Pancreas (tissue), 10 donors: ENCODE measurements around the gene KCNG2. TPM values are rescaled to one million over a fixed set of nuclear protein-coding genes. Genes with fewer than 3 reads are reported as not detected.

Experiments
- ATAC-seq, 4 donors: fragments of 200-7000 bp; cut with Tn5 transposase; one replicate each; pipeline versions ENCODE4 v1.8.0 to v1.9.1; 2020; ENCODE audit warnings: mild to moderate bottlenecking in 4 of 4, moderate library complexity in 4 of 4
- DNase-seq, 6 donors: peaks; one replicate each; pipeline ENCODE4 v3.0.0-alpha.2; 2020
- FAIRE-seq: peaks from 2 replicates; lab custom pipeline; 2012; peaks lifted over from hg19 to GRCh38; lab: Jason Lieb, UNC
- H3K27ac ChIP-seq, 4 donors: fragments of 200-600 bp; sonication (generic); 1 replicate in 3 of 4; 2 replicates in 1 of 4; pipeline versions ENCODE4 v1.5.0 to v1.8.0; 2020
- H3K27me3 ChIP-seq, 4 donors: fragments of 200-600 bp; one replicate each; pipeline ENCODE4 v1.8.0; 2021
- H3K36me3 ChIP-seq, 3 donors: fragments of 200-600 bp; sonication (generic) in 1 of 3; one replicate each; pipeline versions ENCODE4 v1.5.0 to v1.8.0; 2020 to 2021
- H3K4me1 ChIP-seq, 3 donors: fragments of 200-600 bp; one replicate each; pipeline ENCODE4 v1.8.0; 2021
- H3K4me3 ChIP-seq, 4 donors: fragments of 200-600 bp; sonication (generic) in 2 of 4; one replicate each; pipeline versions ENCODE4 v1.5.0 to v1.8.0; 2020 to 2021
- H3K9me3 ChIP-seq, 4 donors: fragments of 200-600 bp; one replicate each; pipeline ENCODE4 v1.8.0; 2021
- WGBS, 2 donors: extraction: QIAGEN DNeasy Blood & Tissue Kit; methylation state at CpG; one replicate each; pipeline ENCODE4 v1.1.7; 2013; 5-methylcytosine and 5-hydroxymethylcytosine counted together
- intact Hi-C, 3 donors: fragments of 100-400 bp; cut with DNase I; formaldehyde crosslinking; loops; one replicate each; pipeline versions ENCODE4 v1.11.1 to v1.14.2; 2022
- polyA plus RNA-seq, 2 donors: library from polyadenylated mRNA; stranded (reverse); fragments of 200-250 nt; gene quantifications; one replicate each; pipeline ENCODE4 v1.2.3, GENCODE V29; 2013
- total RNA-seq, 6 donors: library from RNA; stranded (reverse); fragmentation: NEBNext Ultra II Directional in 4 of 6; extraction: Animal tissue kit (Norgen Biotek cat#: 25700) in 4 of 6; gene quantifications; one replicate each; pipeline versions ENCODE4 v1.2.1 to v1.2.4, GENCODE V29; 2021 to 2023
- TF ChIP-seq, protein P1 (sequence below), 4 donors: fragments of 200-600 bp; sonication (generic) in 3 of 4; IDR thresholded peaks; one replicate each; pipeline versions ENCODE4 v1.5.0 to v1.8.0; 2021; ENCODE audit warnings: antibody characterized with exemption in 4 of 4
- donor health status: healthy with polysubstance abuse.
- donor health status: DM: no; HTN: no; CAD: no; lungs with moderate emphysema.
- donor health status: DM: no; HTN: no; CAD: no.
- donor health status: control.
- donor health status: control.
- donor health status: Bipolar disorder and iron deficiency.
- donor health status: DM: yes; HTN: yes; CAD: no.
- donor health status: DM: no; HTN: no; CAD: no.
- donor health status: DM: no; HTN: no; CAD: no.
- donor health status: DM: yes; HTN: yes; CAD: no.

KCNG2 gene
- total and polyA plus RNA-seq, 8 donors = 0.12 to 0.22 (median 0.13) TPM; not detected in 5

DNA sequence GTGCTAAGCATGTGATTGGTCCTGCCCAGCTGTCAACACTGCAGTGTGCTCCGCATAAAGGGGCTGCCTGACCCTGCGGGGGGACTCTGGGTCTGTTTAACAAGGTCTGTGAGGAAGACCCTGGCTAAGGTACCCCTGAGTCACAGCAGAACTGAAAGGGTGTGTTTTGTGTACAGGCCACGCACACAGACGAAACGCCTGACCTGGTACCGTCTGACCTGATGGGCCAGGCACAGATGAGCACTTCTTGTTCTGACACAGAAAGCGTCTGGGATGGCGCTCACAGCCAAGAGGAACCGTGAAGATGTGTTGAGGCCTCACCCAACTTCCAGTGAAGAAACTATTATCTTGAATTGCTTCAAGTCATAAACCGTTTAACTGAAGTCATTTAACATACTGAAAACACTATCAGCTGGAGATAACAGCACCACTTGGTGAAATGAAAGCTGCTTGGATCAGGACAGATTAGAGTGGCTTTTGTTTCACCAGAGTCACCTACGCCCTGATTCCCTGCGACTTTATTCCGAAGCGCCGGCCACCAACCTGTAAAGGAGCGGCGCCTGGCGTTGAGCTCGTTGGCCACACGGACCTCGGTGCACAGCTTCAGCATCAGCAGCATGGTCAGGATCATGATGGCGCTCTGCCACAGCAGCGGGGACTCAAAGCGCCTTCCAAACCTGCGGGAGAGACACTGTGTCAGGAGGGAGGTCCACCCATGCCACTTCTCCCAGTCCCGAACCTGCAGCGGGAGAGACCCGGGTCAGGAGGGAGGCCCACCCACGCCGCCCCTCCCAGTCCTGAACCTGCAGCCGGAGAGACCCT is 145.3 kb downstream of the KCNG2 start:
- WGBS, 2 donors = 80 to 84% methylated on average over 29 to 31 of the region's 31 CpGs

DNA sequence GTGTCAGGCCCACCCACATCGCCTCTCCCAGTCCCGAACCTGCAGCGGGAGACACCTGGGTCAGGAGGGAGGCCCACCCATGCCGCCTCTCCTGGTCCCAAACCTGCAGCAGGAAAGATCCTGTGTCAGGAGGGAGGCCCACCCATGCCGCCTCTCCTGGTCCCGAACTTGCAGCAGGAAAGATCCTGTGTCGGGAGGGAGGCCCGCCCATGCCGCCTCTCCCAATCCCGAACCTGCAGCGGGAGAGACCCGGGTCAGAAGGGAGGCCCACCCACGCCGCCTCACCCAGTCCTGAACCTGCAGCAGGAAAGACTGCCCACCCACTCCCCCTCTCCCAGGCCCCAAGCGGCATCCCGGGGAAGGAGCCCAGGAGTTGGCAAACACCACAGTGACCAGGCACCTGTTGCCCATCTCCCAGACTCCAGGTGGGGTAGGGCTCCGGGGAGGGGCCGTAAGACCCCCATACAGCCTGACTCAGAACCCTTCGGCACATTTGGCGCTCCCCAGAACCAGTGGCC is 145.9 kb downstream of the KCNG2 start:
- TF ChIP-seq, protein P1, sequence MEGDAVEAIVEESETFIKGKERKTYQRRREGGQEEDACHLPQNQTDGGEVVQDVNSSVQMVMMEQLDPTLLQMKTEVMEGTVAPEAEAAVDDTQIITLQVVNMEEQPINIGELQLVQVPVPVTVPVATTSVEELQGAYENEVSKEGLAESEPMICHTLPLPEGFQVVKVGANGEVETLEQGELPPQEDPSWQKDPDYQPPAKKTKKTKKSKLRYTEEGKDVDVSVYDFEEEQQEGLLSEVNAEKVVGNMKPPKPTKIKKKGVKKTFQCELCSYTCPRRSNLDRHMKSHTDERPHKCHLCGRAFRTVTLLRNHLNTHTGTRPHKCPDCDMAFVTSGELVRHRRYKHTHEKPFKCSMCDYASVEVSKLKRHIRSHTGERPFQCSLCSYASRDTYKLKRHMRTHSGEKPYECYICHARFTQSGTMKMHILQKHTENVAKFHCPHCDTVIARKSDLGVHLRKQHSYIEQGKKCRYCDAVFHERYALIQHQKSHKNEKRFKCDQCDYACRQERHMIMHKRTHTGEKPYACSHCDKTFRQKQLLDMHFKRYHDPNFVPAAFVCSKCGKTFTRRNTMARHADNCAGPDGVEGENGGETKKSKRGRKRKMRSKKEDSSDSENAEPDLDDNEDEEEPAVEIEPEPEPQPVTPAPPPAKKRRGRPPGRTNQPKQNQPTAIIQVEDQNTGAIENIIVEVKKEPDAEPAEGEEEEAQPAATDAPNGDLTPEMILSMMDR (IDR thresholded peaks at IDR 0.05) = no peak
- DNase-seq = peak in 1 of 6 donors; percentile 82
- Histone ChIP-seq H3K27me3 (no peaks in the 10 kb centered on the region), H3K9me3 (no peaks in the 10 kb centered on the region), H3K4me1 (peaks cover 0 to 19% (median 15%) of the 10 kb centered on the region in 3 donors), H3K4me3 (no peak overlapping the region), H3K36me3 (peaks cover 0 to 7% (median 4%) of the 10 kb centered on the region in 3 donors), H3K27ac (peak overlapping the region in 1 of 4 donors; percentile 12)
- WGBS, 2 donors = 71 to 77% methylated on average over 18 to 20 of the region's 20 CpGs
- peak; percentile 18 to 42 (median 28) for ATAC-seq
- FAIRE-seq = no peak
- intact Hi-C loops = no loop called here

More for the DNA sequence above, 145.3 kb downstream of the KCNG2 start:
- TF ChIP-seq, protein P1 (IDR thresholded peaks at IDR 0.05) = no peak
- Histone ChIP-seq H3K9me3 (no peaks in the 10 kb centered on the region), H3K4me1 (peaks cover 0 to 16% (median 15%) of the 10 kb centered on the region in 3 donors), H3K27ac (no peak overlapping the region), H3K27me3 (no peaks in the 10 kb centered on the region), H3K4me3 (no peak overlapping the region), H3K36me3 (peaks cover 0 to 7% (median 4%) of the 10 kb centered on the region in 3 donors)
- FAIRE-seq = no peak
- DNase-seq = peak in 2 of 6 donors; percentile 10 to 15
- no peak for ATAC-seq
- intact Hi-C loops = no loop called here

DNA sequence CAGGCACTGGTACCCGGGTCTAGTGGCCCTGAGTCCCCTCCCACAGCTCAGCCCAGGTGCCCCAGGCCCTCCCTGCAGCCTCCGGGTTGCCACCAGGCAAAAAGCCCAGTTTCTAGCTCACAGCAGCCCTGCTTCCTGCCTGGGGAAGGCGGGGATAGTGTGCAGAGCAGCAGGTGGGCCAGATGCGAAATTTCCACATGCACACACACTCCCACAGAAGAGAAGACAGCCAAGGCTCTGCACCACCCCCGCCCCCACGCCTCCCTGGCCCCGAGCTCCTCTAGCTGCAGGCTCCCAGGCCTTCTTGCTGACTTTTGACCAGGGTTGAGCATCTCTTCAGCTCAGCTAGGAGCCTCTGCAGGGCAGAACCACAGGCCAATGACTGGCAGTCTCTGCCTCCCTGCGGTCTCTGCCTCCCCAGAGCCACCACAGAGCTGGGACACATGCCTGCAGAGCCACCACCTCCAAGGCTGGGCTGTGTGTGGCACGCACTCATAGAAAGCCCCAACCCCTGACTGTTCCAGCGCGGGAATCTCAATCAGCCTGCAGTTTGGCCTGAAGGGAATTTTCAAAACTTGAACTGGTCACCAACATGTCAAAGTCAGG is 146.5 kb downstream of the KCNG2 start:
- TF ChIP-seq, protein P1 (IDR thresholded peaks at IDR 0.05) = no peak
- peaks cover 0 to 7% (median 4%) of the 10 kb centered on the region in 3 donors for H3K36me3 ChIP-seq
- FAIRE-seq = no peak
- H3K27ac ChIP-seq = peak overlapping the region in 2 of 4 donors; percentile 23 to 28
- intact Hi-C loops = no loop called here
- peaks cover 0 to 24% (median 15%) of the 10 kb centered on the region in 3 donors for H3K4me1 ChIP-seq
- H3K27me3 ChIP-seq = no peaks in the 10 kb centered on the region
- 33 to 37% methylated on average over 10 to 11 of the region's 11 CpGs for WGBS, 2 donors
- peak; percentile 88 to 96 (median 91) for ATAC-seq
- H3K9me3 ChIP-seq = no peaks in the 10 kb centered on the region
- H3K4me3 ChIP-seq = no peak overlapping the region
- DNase-seq = peak; percentile 71 to 91 (median 86)

DNA sequence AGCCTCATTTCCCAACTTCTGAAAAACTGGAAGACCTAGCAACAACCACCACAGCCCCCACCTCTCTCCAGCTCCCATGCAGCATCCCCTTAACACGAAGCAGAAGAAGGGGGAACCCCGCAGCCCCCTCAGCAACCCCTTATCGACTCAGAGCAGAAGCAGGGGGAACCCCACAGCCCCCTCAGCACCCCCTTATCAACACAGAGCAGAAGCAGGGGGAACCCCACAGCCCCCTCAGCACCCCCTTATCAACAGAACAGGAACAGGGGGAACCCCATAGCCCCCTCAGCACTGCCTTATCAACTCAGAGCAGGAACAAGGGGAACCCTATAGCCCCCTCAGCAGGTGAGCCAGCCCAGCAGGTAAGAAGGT is 147.0 kb downstream of the KCNG2 start:
- H3K36me3 ChIP-seq = peaks cover 0 to 7% (median 4%) of the 10 kb centered on the region in 3 donors
- no peaks in the 10 kb centered on the region for H3K27me3 ChIP-seq
- TF ChIP-seq, protein P1 (IDR thresholded peaks at IDR 0.05) = no peak
- intact Hi-C loops = no loop called here
- H3K9me3 ChIP-seq = no peaks in the 10 kb centered on the region
- H3K4me1 ChIP-seq = peaks cover 0 to 28% (median 15%) of the 10 kb centered on the region in 3 donors
- H3K4me3 ChIP-seq = no peak overlapping the region
- ATAC-seq (no peak), FAIRE-seq (no peak), DNase-seq (no peak)
- WGBS, 2 donors = 26 to 62% methylated on average over 2 to 3 of the region's 3 CpGs
- peak overlapping the region in 2 of 4 donors; percentile 23 to 28 for H3K27ac ChIP-seq
